Spinal cord (tissue), 10 donors: ENCODE measurements around the gene HMGXB4. TPM values are rescaled to one million over a fixed set of nuclear protein-coding genes. Genes with fewer than 3 reads are reported as not detected.
A peak's percentile ranks its signal among the peaks of the same experiment; 100 is the strongest.

ENCODE experiments used
- DNase-seq, 6 donors: peaks; one replicate each; pipeline versions ENCODE4 v3.0.0 to v3.0.0-alpha.2; 2013 to 2015; ENCODE audit warnings: low spot score in 6 of 6, low read depth in 4 of 6
- H3K27ac ChIP-seq: one replicate; pipeline ENCODE4 v1.5.1; 2013; ENCODE audit warnings: low read depth, low read length, control low read depth
- H3K27me3 ChIP-seq: one replicate; pipeline ENCODE4 v1.6.1; 2013; ENCODE audit warnings: low read length; ENCODE audit not compliant: control insufficient read depth, insufficient read depth
- H3K36me3 ChIP-seq: one replicate; pipeline ENCODE4 v1.6.1; 2013; ENCODE audit warnings: low read length; ENCODE audit not compliant: control insufficient read depth, insufficient read depth
- H3K4me1 ChIP-seq: one replicate; pipeline ENCODE4 v1.6.1; 2013; ENCODE audit warnings: low read length; ENCODE audit not compliant: control insufficient read depth, insufficient read depth
- H3K4me3 ChIP-seq: one replicate; pipeline ENCODE4 v1.5.1; 2013; ENCODE audit warnings: low read depth, low read length, control low read depth
- H3K9me3 ChIP-seq: one replicate; pipeline ENCODE4 v1.6.1; 2013; ENCODE audit warnings: low read length; ENCODE audit not compliant: control insufficient read depth, insufficient read depth
- WGBS: methylation state at CpG from one replicate; pipeline ENCODE4 v1.1.5; 2013; ENCODE audit warnings: missing lambda C conversion rate; ENCODE audit not compliant: insufficient coverage; 5-methylcytosine and 5-hydroxymethylcytosine counted together
- polyA plus RNA-seq, 2 donors: library from polyadenylated mRNA; unstranded; fragments of 120-200 nt; gene quantifications; one replicate each; pipeline ENCODE4 v1.2.1, GENCODE V29; 2013; ENCODE audit not compliant: insufficient read length in 2 of 2
- total RNA-seq, 2 donors: library from RNA; depleted of rRNA in 1 of 2; stranded (reverse); fragments of 120-200 nt in 1 of 2; fragments of >200 nt in 1 of 2; gene quantifications; one replicate each; pipeline versions ENCODE4 v1.2.3 to v1.2.4, GENCODE V29; 2013 to 2014
- donor health status: healthy.

Gene HMGXB4
- total and polyA plus RNA-seq, 4 donors = 13.9 to 25.6 (median 22.0) TPM

DNA sequence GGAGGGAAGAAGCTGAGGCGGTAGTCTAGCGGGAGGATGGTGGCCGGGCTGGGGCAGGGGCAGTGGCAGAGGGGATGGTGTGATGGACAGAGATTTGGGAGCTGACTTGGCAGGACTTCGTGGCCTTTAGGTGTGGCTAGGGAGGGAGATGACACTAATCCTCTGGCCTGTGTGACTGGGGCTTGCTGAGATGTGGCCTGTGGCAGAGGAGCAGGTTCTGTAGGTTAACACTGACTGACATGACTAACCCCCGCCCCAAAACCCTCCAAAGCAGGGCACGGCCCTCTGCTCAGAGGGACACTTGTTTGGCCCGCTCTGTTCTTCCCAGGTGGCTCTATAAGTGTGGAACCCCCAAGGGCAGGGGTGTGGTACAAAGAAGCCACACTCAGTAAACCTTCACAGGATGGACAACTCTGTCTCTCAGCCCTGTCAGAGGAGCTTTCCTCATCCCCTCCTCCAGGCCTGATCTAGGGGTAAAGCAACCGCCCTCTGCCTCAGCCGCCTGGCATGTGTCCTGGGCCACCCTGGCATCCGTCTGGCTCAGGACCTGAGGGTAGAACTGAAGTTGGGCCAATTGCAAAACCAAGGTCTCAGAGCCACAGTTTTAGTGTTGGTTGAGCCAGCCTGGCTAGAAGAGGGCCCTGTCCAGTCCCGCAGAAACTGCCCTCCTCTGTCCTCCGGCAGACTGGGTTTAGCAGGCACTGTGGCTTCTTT, 58.0 kb downstream of the HMGXB4 start:
- H3K27ac ChIP-seq = no peak overlapping the region
- no peaks in the 10 kb centered on the region for H3K27me3 ChIP-seq
- WGBS = 81% methylated on average over 11 of the region's 12 CpGs
- H3K36me3 ChIP-seq = peaks cover 43% of the 10 kb centered on the region
- no peaks in the 10 kb centered on the region for H3K9me3 ChIP-seq
- H3K4me3 ChIP-seq = no peak overlapping the region
- no peak for DNase-seq
- peaks cover 21% of the 10 kb centered on the region for H3K4me1 ChIP-seq

DNA sequence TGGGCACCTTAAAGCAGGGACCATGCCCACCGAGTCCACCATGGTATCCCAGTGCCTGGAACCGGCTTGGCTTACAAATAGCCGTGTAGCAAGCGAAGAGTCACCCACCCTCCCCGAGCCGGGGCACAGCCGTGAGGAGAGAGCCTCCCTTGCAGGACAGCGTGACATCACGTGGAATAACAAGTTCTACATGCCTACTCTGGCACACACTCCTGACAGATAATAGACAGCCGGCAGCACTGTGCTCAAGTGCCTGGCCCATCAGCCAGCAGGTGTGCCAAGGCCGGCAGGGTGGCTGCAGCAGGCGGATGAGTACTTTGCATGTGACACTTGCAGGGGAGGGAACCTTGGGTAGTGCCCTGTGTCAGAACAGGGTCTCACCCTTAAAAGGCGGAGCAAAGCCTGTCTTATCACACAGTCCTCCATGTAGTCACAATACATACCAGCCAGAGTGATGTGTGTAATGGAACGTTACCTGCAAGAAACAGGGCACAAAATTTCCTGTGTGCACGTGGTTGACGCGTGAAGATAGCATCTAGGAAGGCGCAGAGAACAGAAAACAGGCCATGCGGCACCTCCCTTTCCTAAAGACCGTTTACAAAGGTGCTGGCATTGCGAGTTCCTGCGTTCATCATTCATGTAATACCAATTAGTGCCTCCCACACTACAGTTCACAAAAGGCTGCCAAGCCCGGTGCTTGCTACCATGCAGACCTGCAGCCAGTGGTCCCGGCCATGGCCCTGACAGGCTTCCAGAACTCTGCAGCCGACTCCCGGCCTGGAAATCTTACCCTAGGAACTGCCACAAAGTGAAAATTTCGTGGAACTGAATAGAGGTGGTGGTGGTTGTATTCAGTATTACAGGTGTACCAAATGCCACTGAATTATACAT, 58.8 kb downstream of the HMGXB4 start:
- peaks cover 48% of the 10 kb centered on the region for H3K36me3 ChIP-seq
- H3K4me3 ChIP-seq = no peak overlapping the region
- no peak overlapping the region for H3K27ac ChIP-seq
- peaks cover 21% of the 10 kb centered on the region for H3K4me1 ChIP-seq
- H3K27me3 ChIP-seq = no peaks in the 10 kb centered on the region
- H3K9me3 ChIP-seq = no peaks in the 10 kb centered on the region
- peak in 1 of 6 donors; percentile 2 for DNase-seq
- WGBS = 87% methylated on average over 23 of the region's 27 CpGs

DNA sequence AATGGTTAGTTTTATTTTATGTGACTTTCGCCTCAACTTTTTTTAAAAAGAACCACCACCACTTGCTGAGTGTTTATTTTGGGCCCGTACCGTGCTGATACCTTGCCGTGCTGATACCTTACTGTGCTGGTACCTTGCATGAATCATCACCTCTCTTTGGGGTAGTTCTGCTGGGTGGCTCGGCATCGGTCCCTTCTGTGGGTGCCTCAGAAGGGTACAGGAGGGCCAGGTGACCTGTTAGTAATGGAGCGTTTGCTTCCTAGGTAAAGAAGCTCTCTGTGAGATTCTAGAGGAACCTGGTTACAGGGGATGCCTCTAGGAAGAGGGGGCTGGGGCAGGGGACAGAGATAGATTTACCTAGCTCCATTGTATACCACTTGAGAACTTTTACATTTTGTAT, 59.5 kb downstream of the HMGXB4 start:
- H3K36me3 ChIP-seq = peaks cover 51% of the 10 kb centered on the region
- 96% methylated on average over 5 of the region's 7 CpGs for WGBS
- no peaks in the 10 kb centered on the region for H3K9me3 ChIP-seq
- no peak for DNase-seq
- H3K4me1 ChIP-seq = peaks cover 21% of the 10 kb centered on the region
- H3K27me3 ChIP-seq = no peaks in the 10 kb centered on the region
- H3K4me3 ChIP-seq = no peak overlapping the region
- H3K27ac ChIP-seq = no peak overlapping the region

DNA sequence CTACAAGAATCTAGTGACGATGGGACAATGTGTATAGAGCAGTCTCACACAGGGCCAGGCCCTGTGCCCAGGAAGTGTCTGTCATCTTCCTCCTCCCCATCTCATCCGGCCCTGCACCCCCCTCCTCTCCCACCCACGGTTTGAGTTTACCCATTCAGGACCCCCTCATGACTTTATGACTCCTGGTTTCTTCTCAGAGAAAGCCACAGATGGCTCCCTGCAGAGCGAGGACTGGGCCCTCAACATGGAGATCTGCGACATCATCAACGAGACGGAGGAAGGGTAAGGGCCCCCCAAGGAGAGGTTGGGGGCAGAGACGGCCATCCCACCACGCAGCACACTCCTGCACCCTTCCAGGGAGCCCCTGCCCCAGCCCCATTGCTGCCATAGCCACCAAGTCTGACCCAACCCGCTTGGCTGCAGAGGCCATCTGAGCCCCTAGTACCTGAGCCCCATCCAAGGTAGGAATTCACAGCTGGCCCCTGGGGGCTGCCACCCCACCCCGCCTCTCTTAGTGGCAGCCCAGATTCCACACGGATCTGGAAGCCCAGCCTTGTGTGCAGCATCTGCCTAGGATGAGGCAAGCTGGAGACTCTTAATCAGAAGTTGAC, 60.5 kb downstream of the HMGXB4 start:
- no peak for DNase-seq
- no peaks in the 10 kb centered on the region for H3K9me3 ChIP-seq
- no peaks in the 10 kb centered on the region for H3K27me3 ChIP-seq
- H3K4me3 ChIP-seq = no peak overlapping the region
- peaks cover 60% of the 10 kb centered on the region for H3K36me3 ChIP-seq
- peaks cover 19% of the 10 kb centered on the region for H3K4me1 ChIP-seq
- 60% methylated on average over 12 of the region's 12 CpGs for WGBS
- H3K27ac ChIP-seq = no peak overlapping the region

DNA sequence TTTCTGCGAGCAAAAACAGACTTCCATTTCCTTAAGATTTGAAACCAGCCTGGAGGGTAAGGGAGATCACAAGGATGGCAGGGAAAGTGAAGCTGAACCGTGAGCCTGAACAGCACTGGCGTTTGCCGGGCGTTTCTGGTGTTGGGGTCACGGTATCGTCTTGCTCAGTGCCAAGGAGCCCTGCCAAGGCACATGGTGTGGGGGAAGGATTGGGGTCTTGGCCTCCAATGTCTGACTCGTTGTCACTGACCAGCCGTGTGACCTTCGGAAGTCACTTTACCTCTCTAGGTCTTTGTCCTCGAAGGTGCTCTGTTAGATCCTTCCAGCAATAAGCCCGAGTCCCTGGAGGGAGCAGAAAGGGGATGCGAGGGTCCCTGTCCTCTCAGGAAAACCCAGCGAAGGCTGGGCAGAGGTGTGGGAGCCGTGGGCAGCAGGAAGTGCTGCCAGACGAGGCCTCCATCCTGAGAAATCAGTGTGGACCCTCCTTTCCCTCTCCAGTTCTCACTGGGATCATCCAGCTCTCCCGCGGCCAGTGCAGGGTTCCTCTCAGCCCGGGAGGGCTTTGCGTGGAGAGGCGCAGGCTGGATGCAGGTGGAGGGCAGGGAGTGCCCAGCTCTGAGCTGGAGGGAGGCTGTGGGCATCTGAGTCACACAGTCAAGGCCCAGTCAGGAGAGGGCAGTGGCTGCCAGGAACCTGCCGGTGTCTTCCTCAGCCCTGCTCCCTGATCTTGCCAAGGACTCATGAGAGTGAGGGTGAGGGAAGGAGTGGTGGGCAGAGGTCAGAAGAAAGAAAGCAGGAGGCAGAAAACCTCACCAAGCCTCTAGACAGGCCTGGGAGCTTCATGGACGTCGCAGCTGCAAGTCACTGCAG, 61.3 kb downstream of the HMGXB4 start:
- DNase-seq = no peak
- Histone ChIP-seq H3K36me3 (peaks cover 66% of the 10 kb centered on the region), H3K4me3 (no peak overlapping the region), H3K27ac (no peak overlapping the region), H3K9me3 (no peaks in the 10 kb centered on the region), H3K27me3 (no peaks in the 10 kb centered on the region), H3K4me1 (peaks cover 12% of the 10 kb centered on the region)
- WGBS = 95% methylated on average over 20 of the region's 24 CpGs

DNA sequence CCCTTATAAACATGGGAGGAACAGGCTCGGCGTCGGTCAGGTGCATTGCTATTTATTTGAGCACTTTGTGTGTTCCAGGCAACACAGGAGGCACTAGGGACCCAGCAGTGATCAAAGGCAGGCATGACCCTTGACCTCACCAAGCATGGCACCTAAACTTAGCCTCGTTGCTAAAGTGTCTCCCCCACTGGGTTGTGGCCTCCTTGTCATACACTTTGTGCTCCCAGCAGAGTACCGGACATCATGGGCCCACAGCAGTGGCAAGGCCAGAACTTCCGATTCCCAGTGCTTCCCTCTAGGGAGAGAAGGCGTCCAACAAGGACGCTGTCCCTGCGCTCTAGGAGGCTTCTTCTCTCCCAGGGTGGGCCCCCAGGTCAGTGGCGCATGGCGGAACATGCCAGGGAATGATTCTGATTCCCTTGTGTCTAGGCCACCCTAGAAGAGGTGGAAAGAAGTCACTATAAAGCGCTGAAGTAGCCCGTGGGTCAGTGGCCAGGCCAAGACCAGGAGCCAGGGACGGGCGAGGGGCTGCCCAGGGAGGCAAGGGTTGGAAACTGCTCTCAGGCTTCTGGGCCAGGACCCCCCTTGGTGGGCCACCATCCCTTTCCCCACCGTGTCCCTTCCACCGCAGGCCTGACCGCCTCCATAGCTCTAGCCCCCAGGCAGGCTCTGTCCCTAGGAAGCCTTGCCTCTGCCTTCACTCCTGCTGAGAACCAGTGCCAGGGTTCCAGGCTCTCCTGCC, 62.1 kb downstream of the HMGXB4 start:
- Histone ChIP-seq H3K9me3 (no peaks in the 10 kb centered on the region), H3K4me1 (peaks cover 10% of the 10 kb centered on the region), H3K27me3 (no peaks in the 10 kb centered on the region), H3K4me3 (no peak overlapping the region), H3K27ac (no peak overlapping the region), H3K36me3 (peaks cover 73% of the 10 kb centered on the region)
- WGBS = 91% methylated on average over 16 of the region's 18 CpGs
- DNase-seq = no peak

DNA sequence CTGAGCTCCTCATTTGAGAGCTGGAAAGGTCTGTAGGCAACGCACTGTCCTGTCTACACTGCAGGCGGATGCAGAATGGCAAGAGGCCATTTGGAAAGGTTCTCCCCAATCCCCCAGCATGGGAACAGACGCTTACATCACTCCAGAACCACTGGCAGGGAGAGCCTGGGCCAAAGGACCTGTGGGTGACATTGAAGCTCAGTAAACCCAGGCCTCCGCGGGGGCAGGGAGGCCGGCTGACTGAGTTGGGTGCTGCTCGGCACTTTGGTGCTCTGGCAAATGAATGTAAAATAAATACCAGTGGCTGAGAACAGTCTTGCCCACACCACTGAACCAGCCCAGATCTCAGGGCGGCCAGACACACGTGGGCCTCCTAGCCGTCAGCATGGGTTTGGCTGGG, 64.8 kb downstream of the HMGXB4 start:
- Histone ChIP-seq H3K27ac (no peak overlapping the region), H3K4me1 (no peaks in the 10 kb centered on the region), H3K9me3 (no peaks in the 10 kb centered on the region), H3K27me3 (no peaks in the 10 kb centered on the region), H3K36me3 (peaks cover 86% of the 10 kb centered on the region), H3K4me3 (no peak overlapping the region)
- 87% methylated on average over 6 of the region's 10 CpGs for WGBS
- DNase-seq = no peak

DNA sequence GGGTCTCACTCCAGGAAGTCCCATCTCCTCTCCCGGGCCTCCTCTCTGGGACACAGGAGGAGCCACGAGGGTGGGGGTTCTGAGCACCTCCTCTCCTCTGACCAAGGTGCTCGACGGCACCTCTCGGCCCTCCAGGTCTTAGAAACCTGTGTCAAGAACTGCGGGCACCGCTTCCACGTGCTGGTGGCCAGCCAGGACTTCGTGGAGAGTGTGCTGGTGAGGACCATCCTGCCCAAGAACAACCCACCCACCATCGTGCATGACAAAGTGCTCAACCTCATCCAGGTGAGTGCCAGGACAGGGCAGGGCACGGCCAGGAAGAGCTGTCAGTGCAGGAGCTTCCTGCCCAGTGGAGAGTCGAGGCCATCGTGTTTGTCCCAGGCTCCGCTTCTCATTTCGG, 65.6 kb downstream of the HMGXB4 start:
- H3K4me3 ChIP-seq = no peak overlapping the region
- no peaks in the 10 kb centered on the region for H3K4me1 ChIP-seq
- no peaks in the 10 kb centered on the region for H3K27me3 ChIP-seq
- DNase-seq = no peak
- H3K9me3 ChIP-seq = no peaks in the 10 kb centered on the region
- peaks cover 86% of the 10 kb centered on the region for H3K36me3 ChIP-seq
- WGBS = 97% methylated on average over 14 of the region's 15 CpGs
- no peak overlapping the region for H3K27ac ChIP-seq
